ENCODE data around the gene HVCN1.

DNA sequence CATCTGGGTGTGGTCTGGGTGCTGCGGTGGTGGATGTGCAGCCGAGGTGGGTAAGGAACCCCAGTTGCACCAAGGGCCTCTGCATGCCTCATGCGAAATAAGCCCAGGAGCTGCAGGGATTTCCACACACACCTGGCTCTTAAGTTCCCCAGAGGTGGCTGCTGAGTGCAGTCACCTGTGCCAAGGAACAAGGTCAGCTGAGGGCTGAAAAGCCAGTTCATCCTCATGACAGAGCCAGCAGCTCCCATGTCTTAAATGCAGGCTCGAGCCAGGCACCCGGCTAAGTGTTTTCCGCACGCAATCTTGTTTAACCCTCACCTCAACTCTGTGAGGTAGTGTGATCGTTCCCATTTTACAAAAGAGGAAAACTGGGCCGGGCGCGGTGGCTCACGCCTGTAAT lies 9.7 kb downstream of the HVCN1 start:
- no peak for TF ChIP-seq POLR2A (IDR thresholded peaks at IDR 0.05)
- TF ChIP-seq, protein P1, sequence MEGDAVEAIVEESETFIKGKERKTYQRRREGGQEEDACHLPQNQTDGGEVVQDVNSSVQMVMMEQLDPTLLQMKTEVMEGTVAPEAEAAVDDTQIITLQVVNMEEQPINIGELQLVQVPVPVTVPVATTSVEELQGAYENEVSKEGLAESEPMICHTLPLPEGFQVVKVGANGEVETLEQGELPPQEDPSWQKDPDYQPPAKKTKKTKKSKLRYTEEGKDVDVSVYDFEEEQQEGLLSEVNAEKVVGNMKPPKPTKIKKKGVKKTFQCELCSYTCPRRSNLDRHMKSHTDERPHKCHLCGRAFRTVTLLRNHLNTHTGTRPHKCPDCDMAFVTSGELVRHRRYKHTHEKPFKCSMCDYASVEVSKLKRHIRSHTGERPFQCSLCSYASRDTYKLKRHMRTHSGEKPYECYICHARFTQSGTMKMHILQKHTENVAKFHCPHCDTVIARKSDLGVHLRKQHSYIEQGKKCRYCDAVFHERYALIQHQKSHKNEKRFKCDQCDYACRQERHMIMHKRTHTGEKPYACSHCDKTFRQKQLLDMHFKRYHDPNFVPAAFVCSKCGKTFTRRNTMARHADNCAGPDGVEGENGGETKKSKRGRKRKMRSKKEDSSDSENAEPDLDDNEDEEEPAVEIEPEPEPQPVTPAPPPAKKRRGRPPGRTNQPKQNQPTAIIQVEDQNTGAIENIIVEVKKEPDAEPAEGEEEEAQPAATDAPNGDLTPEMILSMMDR (IDR thresholded peaks at IDR 0.05), result no peak
